HUES64 (cell line): ENCODE data around the gene GADL1.

Experiments used
- H3K27ac ChIP-seq: 2 replicates; pipeline ENCODE4 v1.7.0; 2013; ENCODE audit warnings: low read depth, low read length, inconsistent platforms
- H3K27me3 ChIP-seq: 2 replicates; pipeline ENCODE4 v1.6.1; 2013; ENCODE audit warnings: mild to moderate bottlenecking, low read length; ENCODE audit not compliant: insufficient read depth
- H3K36me3 ChIP-seq: 2 replicates; pipeline ENCODE4 v1.6.1; 2013; ENCODE audit warnings: mild to moderate bottlenecking, low read length; ENCODE audit not compliant: insufficient read depth
- H3K4me1 ChIP-seq: 2 replicates; pipeline ENCODE4 v1.6.1; 2013; ENCODE audit warnings: mild to moderate bottlenecking, low read length, moderate library complexity; ENCODE audit not compliant: insufficient read depth
- H3K4me3 ChIP-seq: 2 replicates; pipeline ENCODE4 v1.5.1; 2013; ENCODE audit warnings: mild to moderate bottlenecking, low read length, moderate library complexity
- H3K9ac ChIP-seq: 2 replicates; pipeline ENCODE4 v1.6.1; 2013; ENCODE audit warnings: mild to moderate bottlenecking, low read depth, low read length
- H3K9me3 ChIP-seq: 2 replicates; pipeline ENCODE4 v1.6.1; 2013; ENCODE audit warnings: low read depth, low read length; ENCODE audit not compliant: insufficient read depth
- WGBS: fragments of 150-250, 120-280 bp; methylation state at CpG from one replicate; pipeline ENCODE4 v1.1.7; 2013; ENCODE audit warnings: missing lambda C conversion rate; 5-methylcytosine and 5-hydroxymethylcytosine counted together

The GADL1 gene

DNA sequence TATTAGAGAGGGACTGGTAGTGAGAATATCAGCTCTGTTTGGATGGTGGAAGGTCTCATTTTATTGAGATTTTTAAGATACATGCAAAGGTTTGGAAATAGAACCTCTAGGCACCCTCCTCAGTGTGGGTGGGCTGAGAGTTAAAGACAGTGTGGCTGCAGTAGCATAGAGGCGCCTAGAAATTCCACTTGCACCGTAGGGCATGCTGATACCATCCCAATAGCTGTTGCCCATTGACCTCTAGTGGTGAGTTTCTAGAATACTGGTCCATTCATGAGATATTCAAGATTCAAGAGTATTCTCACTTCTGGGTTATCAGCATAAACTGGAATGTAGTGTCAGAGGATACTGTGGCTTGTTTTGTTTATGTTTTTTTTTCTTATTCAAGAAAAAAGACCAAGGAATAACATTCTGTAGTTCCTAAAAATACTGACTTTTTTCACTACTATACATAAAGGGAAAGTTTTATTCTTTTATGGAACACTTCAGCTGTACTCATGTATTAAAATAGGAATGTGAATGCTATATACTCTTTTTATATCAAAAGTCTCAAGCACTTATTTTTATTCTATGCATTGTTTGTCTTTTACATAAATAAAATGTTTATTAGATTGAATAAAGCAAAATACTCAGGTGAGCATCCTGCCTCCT, 200.9 kb downstream of the GADL1 start:
- peaks cover 50% of the 10 kb centered on the region for H3K36me3 ChIP-seq
- H3K27me3 ChIP-seq, result no peaks in the 10 kb centered on the region
- H3K4me1 ChIP-seq, result peaks cover 31% of the 10 kb centered on the region
- H3K27ac ChIP-seq, result no peak overlapping the region
- H3K9ac ChIP-seq, result no peak overlapping the region
- no peaks in the 10 kb centered on the region for H3K9me3 ChIP-seq
- no peak overlapping the region for H3K4me3 ChIP-seq
- WGBS, result 12% methylated on average over 2 of the region's 2 CpGs

DNA sequence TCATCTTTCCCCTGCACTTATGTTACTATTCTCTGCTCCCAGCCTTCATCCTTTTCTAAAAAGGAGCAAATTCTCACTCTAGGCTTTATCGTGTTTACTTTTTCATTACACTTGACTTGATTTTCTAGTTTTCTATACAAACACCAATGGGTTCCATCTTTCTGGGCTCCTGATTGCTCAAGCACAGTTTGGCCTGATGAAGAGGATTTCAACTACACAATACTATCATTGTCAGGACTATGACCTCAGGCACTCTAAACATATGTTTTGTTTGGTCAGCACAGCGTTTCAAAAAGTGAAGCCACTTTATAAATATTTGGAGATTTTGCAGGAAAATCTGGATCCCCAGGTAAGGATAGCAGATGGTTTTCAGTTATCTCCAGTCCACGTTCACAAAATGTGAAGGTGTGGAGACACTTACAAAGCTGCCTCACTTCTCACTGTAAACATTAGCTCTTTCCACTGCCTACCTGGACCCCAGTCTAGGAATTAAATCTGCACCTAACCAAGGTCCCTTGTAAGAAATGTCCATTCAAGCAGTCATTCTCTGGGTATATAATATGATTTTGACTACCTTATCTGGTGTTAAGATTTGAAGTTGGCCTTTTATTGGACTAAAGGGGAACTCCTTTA, 201.8 kb downstream of the GADL1 start:
- Histone ChIP-seq H3K27ac (no peak overlapping the region), H3K27me3 (no peaks in the 10 kb centered on the region), H3K4me3 (no peak overlapping the region), H3K36me3 (peaks cover 56% of the 10 kb centered on the region), H3K9ac (no peak overlapping the region), H3K4me1 (peaks cover 31% of the 10 kb centered on the region), H3K9me3 (no peaks in the 10 kb centered on the region)
- 94% methylated on average over 3 of the region's 3 CpGs for WGBS

DNA sequence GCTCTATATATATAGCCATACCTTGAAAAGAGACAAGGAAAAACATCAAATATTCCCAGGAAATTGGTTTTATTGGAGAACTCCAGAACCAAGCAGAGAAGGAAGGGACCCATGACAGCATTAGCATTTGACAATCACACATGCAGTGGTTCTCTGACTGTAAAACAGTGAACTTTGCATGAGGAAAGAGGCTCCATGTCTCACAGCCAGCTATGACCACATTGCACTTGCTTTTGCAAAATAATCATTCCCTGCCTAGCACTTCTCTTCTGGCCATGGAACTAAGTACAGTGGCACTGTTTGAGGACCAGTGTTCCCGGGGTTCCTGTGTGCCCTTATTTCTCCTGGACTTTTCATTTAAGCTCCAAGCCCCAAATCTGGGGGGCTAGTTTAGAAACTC, 202.5 kb downstream of the GADL1 start:
- Histone ChIP-seq H3K27me3 (no peaks in the 10 kb centered on the region), H3K9ac (no peak overlapping the region), H3K9me3 (no peaks in the 10 kb centered on the region), H3K27ac (no peak overlapping the region), H3K4me1 (peaks cover 31% of the 10 kb centered on the region), H3K36me3 (peaks cover 62% of the 10 kb centered on the region), H3K4me3 (no peak overlapping the region)
- whole genome bisulfite sequencing, result 91% methylated on average over 1 of the region's 1 CpG

- Histone ChIP-seq H3K9ac (no peak overlapping the region), H3K4me3 (no peak overlapping the region)
- 94% methylated on average over 10 of the region's 10 CpGs for WGBS
Observed at GRCh38 chr3:30691249-30691880, 203.1 kb downstream of the GADL1 start.

GRCh38 chr3:30690199-30690598, 204.3 kb downstream of the GADL1 start:
- peaks cover 62% of the 10 kb centered on the region for H3K36me3 ChIP-seq
- H3K4me3 ChIP-seq, result no peak overlapping the region
- peaks cover 18% of the 10 kb centered on the region for H3K4me1 ChIP-seq
- no peaks in the 10 kb centered on the region for H3K9me3 ChIP-seq
- no peaks in the 10 kb centered on the region for H3K27me3 ChIP-seq
- 98% methylated on average over 2 of the region's 2 CpGs for WGBS
- no peak overlapping the region for H3K9ac ChIP-seq
- H3K27ac ChIP-seq, result no peak overlapping the region

More at GRCh38 chr3:30691249-30691880, 203.1 kb downstream of the GADL1 start:
- H3K27ac ChIP-seq, result no peak overlapping the region
- H3K36me3 ChIP-seq, result peaks cover 62% of the 10 kb centered on the region
- no peaks in the 10 kb centered on the region for H3K27me3 ChIP-seq
- H3K9me3 ChIP-seq, result no peaks in the 10 kb centered on the region
- H3K4me1 ChIP-seq, result peaks cover 28% of the 10 kb centered on the region

- Histone ChIP-seq H3K4me1 (peaks cover 13% of the 10 kb centered on the region), H3K36me3 (peaks cover 55% of the 10 kb centered on the region), H3K9me3 (no peaks in the 10 kb centered on the region), H3K27me3 (no peaks in the 10 kb centered on the region), H3K4me3 (no peak overlapping the region), H3K27ac (no peak overlapping the region), H3K9ac (no peak overlapping the region)
- WGBS, result 95% methylated on average over 10 of the region's 10 CpGs
Observed at GRCh38 chr3:30688776-30689641, 205.5 kb downstream of the GADL1 start.

DNA sequence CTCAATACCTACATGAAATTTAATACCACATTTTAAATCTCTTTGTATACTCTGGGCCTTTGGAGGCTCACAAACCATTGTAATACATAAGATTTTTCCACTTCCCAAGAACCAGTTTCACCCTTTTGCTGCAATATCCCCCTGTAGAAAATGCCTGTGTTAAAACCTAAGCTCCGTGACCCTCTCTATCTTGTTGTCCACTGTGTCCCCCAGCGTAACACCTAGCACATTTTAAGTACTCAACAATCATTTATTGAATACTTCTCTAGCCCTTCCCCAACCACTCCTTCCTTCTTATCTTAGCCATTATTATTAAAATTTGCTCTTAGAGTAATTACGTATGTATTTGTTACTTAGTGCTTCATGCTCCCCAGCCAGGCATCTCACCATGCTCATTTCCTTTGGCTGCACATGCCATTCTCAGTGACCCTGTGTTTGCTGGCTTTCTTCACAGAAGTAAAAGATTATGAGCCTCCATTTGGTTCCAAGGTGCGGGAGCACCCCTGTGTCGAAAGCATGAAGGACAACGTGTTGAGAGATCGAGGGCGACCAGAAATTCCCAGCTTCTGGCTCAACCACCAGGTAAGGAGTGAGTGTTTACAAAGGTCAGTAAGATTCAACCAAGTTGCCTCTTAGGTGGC, 206.4 kb downstream of the GADL1 start:
- Histone ChIP-seq H3K9me3 (no peaks in the 10 kb centered on the region), H3K9ac (no peak overlapping the region), H3K36me3 (peaks cover 59% of the 10 kb centered on the region), H3K4me1 (peaks cover 10% of the 10 kb centered on the region), H3K27me3 (no peaks in the 10 kb centered on the region), H3K4me3 (no peak overlapping the region), H3K27ac (no peak overlapping the region)
- 88% methylated on average over 7 of the region's 8 CpGs for WGBS

GRCh38 chr3:30686799-30687198, 207.7 kb downstream of the GADL1 start:
- WGBS, result 90% methylated on average over 2 of the region's 2 CpGs
- Histone ChIP-seq H3K27me3 (no peaks in the 10 kb centered on the region), H3K4me1 (peaks cover 7% of the 10 kb centered on the region), H3K36me3 (peaks cover 48% of the 10 kb centered on the region), H3K4me3 (no peak overlapping the region), H3K9me3 (no peaks in the 10 kb centered on the region), H3K27ac (no peak overlapping the region), H3K9ac (no peak overlapping the region)

DNA sequence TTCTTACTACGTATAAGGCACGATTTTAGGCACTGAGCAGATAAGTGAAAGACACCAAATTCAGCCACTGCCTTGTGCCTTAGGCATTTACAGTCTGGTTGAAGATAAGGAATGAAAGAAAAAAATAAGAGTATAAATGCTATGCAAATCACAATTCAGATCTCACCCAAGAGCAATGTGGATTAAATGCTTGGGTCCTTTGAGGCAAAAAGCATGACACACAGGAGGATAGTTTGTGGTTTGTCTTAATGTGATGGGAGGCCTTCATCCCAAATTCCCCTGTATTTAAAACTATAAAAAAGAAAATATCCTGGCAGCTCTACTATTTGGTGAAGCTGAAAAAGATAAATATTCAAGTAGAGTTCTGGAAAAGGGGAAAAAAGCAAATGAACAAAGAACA, 208.3 kb downstream of the GADL1 start:
- 91% methylated on average over 2 of the region's 2 CpGs for WGBS
- Histone ChIP-seq H3K4me1 (peaks cover 13% of the 10 kb centered on the region), H3K27ac (no peak overlapping the region), H3K36me3 (peaks cover 42% of the 10 kb centered on the region), H3K4me3 (no peak overlapping the region), H3K27me3 (no peaks in the 10 kb centered on the region), H3K9ac (no peak overlapping the region), H3K9me3 (no peaks in the 10 kb centered on the region)

DNA sequence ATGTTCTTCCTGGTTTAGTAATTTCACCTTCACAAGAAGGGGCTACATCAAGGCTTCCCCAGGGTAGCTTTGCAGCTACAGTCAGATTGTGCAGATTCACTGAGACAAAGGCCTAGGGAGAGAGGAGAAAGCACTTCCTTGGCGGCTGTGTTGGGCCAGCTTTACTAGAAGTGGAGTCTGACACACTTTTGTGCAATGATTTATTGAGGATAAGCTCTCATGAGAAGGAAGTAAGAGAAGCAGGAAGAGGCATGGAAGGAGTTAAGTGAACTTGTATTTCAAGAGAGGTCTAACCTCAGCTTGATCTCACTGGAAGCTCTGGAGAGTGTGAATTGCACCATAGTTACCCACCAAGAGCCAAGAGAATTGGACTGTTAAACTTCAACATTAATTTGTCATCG, 209.2 kb downstream of the GADL1 start:
- H3K36me3 ChIP-seq, result peaks cover 33% of the 10 kb centered on the region
- H3K4me3 ChIP-seq, result no peak overlapping the region
- H3K27ac ChIP-seq, result no peak overlapping the region
- no peak overlapping the region for H3K9ac ChIP-seq
- 96% methylated on average over 2 of the region's 2 CpGs for WGBS
- peaks cover 20% of the 10 kb centered on the region for H3K4me1 ChIP-seq
- H3K9me3 ChIP-seq, result no peaks in the 10 kb centered on the region
- H3K27me3 ChIP-seq, result no peaks in the 10 kb centered on the region
